ENCODE results near the gene LY6G6F.

DNA sequence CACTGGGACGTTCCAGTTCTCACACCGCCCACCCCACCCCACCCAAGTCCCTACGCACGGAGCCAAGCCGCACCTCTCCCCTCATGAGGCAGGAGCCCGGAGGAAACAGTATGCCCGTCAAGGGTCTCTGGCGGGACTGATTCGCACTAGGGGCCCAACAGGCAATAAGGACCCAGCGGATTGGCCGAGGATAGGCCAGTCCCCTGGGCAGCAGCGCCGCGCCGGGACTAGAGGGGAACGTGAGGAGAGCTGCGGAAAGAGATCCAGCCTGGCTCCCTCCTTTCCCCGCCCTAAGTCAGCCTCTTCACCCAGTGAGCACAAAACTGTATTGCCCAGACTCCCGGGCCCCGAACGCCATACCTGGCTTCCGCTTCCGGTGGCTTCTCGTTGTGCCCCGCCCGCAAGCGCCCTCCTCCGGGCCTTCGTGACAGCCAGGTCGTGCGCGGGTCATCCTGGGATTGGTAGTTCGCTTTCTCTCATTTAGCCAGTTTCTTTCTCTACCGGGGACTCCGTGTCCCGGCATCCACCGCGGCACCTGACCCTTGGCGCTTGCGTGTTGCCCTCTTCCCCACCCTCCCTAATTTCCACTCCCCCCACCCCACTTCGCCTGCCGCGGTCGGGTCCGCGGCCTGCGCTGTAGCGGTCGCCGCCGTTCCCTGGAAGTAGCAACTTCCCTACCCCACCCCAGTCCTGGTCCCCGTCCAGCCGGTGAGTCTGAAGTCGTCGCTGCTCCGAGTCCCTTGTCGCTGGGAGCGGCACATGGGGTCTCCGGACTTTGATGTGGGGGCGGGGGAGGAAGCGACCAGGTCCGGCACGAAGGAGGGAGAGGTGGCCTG is 40.9 kb upstream of the LY6G6F start, which contains the start of gene CSNK2B:
- TF ChIP-seq, protein P1, sequence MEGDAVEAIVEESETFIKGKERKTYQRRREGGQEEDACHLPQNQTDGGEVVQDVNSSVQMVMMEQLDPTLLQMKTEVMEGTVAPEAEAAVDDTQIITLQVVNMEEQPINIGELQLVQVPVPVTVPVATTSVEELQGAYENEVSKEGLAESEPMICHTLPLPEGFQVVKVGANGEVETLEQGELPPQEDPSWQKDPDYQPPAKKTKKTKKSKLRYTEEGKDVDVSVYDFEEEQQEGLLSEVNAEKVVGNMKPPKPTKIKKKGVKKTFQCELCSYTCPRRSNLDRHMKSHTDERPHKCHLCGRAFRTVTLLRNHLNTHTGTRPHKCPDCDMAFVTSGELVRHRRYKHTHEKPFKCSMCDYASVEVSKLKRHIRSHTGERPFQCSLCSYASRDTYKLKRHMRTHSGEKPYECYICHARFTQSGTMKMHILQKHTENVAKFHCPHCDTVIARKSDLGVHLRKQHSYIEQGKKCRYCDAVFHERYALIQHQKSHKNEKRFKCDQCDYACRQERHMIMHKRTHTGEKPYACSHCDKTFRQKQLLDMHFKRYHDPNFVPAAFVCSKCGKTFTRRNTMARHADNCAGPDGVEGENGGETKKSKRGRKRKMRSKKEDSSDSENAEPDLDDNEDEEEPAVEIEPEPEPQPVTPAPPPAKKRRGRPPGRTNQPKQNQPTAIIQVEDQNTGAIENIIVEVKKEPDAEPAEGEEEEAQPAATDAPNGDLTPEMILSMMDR (IDR thresholded peaks at IDR 0.05), result peak in 1 of 3 donors; percentile 24
- TF ChIP-seq POLR2A (IDR thresholded peaks at IDR 0.05), result peak; percentile 84
- TF ChIP-seq EP300 (IDR thresholded peaks at IDR 0.05), result peak; percentile 62

Data from ovary (tissue), 3 donors.